ENCODE measurements around the gene VSX1. TPM values are rescaled to one million over a fixed set of nuclear protein-coding genes. Genes with fewer than 3 reads are reported as not detected.

Gene VSX1
- total and polyA plus RNA-seq, 4 donors, result 0.03 to 0.08 TPM; not detected in 2

DNA sequence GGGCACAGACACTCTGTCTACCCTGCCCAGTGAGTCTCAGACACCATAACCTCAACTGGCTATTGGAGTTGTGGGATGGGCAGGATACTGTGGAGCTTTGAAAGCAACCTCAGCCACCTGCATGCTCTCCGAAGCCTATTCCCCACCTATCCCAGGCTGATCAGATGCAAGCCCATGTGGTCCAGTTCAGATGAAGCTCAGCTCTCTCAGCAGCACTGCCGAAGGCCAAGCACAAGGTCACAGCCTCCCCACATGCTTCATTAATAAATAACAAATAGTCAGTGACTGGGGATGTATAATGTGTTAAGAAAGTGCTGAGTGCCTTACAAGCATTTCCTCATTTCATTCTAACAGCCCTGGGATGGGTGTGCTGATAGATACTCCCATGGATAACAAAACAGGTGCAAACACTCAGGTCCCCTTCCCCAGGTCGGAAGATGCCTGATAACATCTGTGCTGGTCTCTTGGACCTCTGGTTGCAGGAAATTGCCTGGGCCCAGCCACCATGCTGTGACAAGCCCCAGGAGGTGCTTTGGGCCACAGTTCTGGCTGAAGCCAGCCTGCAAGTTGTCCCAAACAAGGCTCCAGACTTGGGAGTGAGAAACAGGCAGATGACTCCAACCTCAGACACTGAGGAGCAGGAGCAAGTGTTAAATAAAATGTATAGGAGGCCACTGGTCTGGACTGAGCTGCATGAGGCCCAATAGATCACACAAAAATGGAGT lies 27.7 kb downstream of the VSX1 start:
- H3K9ac ChIP-seq (ENCODE audit: low read depth in 1 of 2, low read length in 2 of 2), result no peak overlapping the region
- no peaks in the 10 kb centered on the region for H3K9me3 ChIP-seq (ENCODE audit: control insufficient read depth in 4 of 4, low read length in 3 of 4)
- H3K4me3 ChIP-seq (ENCODE audit: low read depth in 1 of 3, low read length in 3 of 3), result no peak overlapping the region
- peak overlapping the region in 1 of 2 donors; percentile 33 for H3K27ac ChIP-seq (ENCODE audit: low read depth in 1 of 2, low read length in 2 of 2)
- peaks cover 5 to 45% (median 24%) of the 10 kb centered on the region in 4 donors for H3K4me1 ChIP-seq (ENCODE audit: control insufficient read depth in 4 of 4, insufficient read depth in 4 of 4, low read length in 3 of 4)
- WGBS, result 76% methylated on average over 3 of the region's 3 CpGs
- no peaks in the 10 kb centered on the region for H3K36me3 ChIP-seq (ENCODE audit: control insufficient read depth in 4 of 4, insufficient read depth in 3 of 4, low read depth in 1 of 4, low read length in 3 of 4)
- TF ChIP-seq HNF4A (conservative IDR thresholded peaks at IDR 0.05), result no peak
- no peak for TF ChIP-seq RAD21 (IDR thresholded peaks at IDR 0.05)
- TF ChIP-seq HNF4G (IDR thresholded peaks at IDR 0.05), result no peak
- TF ChIP-seq RXRA (IDR thresholded peaks at IDR 0.05), result no peak
- no peak for TF ChIP-seq JUND (IDR thresholded peaks at IDR 0.05)
- TF ChIP-seq, protein P1, sequence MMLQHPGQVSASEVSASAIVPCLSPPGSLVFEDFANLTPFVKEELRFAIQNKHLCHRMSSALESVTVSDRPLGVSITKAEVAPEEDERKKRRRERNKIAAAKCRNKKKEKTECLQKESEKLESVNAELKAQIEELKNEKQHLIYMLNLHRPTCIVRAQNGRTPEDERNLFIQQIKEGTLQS (IDR thresholded peaks at IDR 0.05), result no peak
- TF ChIP-seq, protein P2, sequence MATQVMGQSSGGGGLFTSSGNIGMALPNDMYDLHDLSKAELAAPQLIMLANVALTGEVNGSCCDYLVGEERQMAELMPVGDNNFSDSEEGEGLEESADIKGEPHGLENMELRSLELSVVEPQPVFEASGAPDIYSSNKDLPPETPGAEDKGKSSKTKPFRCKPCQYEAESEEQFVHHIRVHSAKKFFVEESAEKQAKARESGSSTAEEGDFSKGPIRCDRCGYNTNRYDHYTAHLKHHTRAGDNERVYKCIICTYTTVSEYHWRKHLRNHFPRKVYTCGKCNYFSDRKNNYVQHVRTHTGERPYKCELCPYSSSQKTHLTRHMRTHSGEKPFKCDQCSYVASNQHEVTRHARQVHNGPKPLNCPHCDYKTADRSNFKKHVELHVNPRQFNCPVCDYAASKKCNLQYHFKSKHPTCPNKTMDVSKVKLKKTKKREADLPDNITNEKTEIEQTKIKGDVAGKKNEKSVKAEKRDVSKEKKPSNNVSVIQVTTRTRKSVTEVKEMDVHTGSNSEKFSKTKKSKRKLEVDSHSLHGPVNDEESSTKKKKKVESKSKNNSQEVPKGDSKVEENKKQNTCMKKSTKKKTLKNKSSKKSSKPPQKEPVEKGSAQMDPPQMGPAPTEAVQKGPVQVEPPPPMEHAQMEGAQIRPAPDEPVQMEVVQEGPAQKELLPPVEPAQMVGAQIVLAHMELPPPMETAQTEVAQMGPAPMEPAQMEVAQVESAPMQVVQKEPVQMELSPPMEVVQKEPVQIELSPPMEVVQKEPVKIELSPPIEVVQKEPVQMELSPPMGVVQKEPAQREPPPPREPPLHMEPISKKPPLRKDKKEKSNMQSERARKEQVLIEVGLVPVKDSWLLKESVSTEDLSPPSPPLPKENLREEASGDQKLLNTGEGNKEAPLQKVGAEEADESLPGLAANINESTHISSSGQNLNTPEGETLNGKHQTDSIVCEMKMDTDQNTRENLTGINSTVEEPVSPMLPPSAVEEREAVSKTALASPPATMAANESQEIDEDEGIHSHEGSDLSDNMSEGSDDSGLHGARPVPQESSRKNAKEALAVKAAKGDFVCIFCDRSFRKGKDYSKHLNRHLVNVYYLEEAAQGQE (IDR thresholded peaks at IDR 0.05), result no peak
- no peak for TF ChIP-seq GABPA (IDR thresholded peaks at IDR 0.05 in 1 of 2, conservative IDR thresholded peaks at IDR 0.05 in 1 of 2)
- TF ChIP-seq, protein P3, sequence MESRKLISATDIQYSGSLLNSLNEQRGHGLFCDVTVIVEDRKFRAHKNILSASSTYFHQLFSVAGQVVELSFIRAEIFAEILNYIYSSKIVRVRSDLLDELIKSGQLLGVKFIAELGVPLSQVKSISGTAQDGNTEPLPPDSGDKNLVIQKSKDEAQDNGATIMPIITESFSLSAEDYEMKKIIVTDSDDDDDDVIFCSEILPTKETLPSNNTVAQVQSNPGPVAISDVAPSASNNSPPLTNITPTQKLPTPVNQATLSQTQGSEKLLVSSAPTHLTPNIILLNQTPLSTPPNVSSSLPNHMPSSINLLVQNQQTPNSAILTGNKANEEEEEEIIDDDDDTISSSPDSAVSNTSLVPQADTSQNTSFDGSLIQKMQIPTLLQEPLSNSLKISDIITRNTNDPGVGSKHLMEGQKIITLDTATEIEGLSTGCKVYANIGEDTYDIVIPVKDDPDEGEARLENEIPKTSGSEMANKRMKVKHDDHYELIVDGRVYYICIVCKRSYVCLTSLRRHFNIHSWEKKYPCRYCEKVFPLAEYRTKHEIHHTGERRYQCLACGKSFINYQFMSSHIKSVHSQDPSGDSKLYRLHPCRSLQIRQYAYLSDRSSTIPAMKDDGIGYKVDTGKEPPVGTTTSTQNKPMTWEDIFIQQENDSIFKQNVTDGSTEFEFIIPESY (IDR thresholded peaks at IDR 0.05), result no peak
- TF ChIP-seq FOXA1 (IDR thresholded peaks at IDR 0.05), result no peak
- TF ChIP-seq NR2F2 (IDR thresholded peaks at IDR 0.05), result no peak
- no peak for TF ChIP-seq SP1 (IDR thresholded peaks at IDR 0.05)
- TF ChIP-seq, protein P4, sequence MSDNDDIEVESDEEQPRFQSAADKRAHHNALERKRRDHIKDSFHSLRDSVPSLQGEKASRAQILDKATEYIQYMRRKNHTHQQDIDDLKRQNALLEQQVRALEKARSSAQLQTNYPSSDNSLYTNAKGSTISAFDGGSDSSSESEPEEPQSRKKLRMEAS (IDR thresholded peaks at IDR 0.05), result no peak
- TF ChIP-seq FOXA2 (IDR thresholded peaks at IDR 0.05), result no peak
- TF ChIP-seq EGR1 (IDR thresholded peaks at IDR 0.05; ENCODE audit: low read depth in 2 of 2), result no peak
- H3K27me3 ChIP-seq (ENCODE audit: control insufficient read depth in 4 of 4, insufficient read depth in 4 of 4, low read length in 3 of 4), result no peaks in the 10 kb centered on the region
- no peak for DNase-seq (ENCODE audit: low spot score)

DNA sequence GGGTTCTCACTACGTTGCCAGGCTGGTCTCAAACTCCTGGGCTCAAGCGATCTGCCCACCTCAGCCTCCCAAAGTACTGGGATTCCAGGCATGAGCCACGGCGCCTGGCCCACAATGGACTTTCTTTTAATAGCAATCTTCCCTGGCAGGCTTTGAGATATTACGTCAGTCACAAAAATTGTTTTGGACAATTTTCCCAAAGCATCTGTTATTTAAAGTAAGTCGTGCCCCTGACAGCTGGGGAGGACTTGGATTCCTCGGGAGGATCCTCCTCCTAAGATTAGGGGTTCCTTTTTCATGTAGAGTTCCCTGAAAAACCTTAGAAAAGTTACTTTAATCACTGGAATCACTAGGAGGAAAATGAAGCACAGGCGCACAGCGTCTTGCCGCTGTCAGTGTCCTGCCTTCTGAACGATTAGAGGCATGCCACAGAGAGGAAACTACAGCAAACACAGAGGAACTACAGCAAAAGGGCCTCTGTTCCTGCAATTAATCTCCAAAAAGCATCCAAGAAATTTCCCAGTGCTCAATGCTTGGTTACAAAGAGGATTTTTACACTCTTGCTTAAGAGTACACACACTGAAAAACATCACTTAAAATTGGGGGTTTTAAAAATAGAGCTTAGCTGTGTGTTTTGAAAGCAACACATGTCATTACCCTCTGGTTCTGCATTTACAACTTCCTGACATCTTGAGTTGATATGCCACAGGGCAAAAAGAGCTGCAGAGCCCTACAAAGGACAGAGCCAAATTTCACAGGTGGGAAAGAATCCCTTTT lies 28.5 kb downstream of the VSX1 start:
- DNase-seq (ENCODE audit: low spot score), result no peak
- H3K9ac ChIP-seq (ENCODE audit: low read depth in 1 of 2, low read length in 2 of 2), result peak overlapping the region in 1 of 2 donors; percentile 11
- H3K36me3 ChIP-seq (ENCODE audit: control insufficient read depth in 4 of 4, insufficient read depth in 3 of 4, low read depth in 1 of 4, low read length in 3 of 4), result no peaks in the 10 kb centered on the region
- 72% methylated on average over 11 of the region's 11 CpGs for WGBS
- H3K4me3 ChIP-seq (ENCODE audit: low read depth in 1 of 3, low read length in 3 of 3), result no peak overlapping the region
- no peaks in the 10 kb centered on the region for H3K9me3 ChIP-seq (ENCODE audit: control insufficient read depth in 4 of 4, low read length in 3 of 4)
- peaks cover 5 to 46% (median 23%) of the 10 kb centered on the region in 4 donors for H3K4me1 ChIP-seq (ENCODE audit: control insufficient read depth in 4 of 4, insufficient read depth in 4 of 4, low read length in 3 of 4)
- no peaks in the 10 kb centered on the region for H3K27me3 ChIP-seq (ENCODE audit: control insufficient read depth in 4 of 4, insufficient read depth in 4 of 4, low read length in 3 of 4)
- peak overlapping the region; percentile 33 to 51 for H3K27ac ChIP-seq (ENCODE audit: low read depth in 1 of 2, low read length in 2 of 2)
- no peak for TF ChIP-seq HNF4A (conservative IDR thresholded peaks at IDR 0.05)
- TF ChIP-seq FOXA2 (IDR thresholded peaks at IDR 0.05), result no peak
- TF ChIP-seq, protein P5, sequence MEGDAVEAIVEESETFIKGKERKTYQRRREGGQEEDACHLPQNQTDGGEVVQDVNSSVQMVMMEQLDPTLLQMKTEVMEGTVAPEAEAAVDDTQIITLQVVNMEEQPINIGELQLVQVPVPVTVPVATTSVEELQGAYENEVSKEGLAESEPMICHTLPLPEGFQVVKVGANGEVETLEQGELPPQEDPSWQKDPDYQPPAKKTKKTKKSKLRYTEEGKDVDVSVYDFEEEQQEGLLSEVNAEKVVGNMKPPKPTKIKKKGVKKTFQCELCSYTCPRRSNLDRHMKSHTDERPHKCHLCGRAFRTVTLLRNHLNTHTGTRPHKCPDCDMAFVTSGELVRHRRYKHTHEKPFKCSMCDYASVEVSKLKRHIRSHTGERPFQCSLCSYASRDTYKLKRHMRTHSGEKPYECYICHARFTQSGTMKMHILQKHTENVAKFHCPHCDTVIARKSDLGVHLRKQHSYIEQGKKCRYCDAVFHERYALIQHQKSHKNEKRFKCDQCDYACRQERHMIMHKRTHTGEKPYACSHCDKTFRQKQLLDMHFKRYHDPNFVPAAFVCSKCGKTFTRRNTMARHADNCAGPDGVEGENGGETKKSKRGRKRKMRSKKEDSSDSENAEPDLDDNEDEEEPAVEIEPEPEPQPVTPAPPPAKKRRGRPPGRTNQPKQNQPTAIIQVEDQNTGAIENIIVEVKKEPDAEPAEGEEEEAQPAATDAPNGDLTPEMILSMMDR (IDR thresholded peaks at IDR 0.05; ENCODE audit: low read depth, low read length, missing input control), result no peak
- TF ChIP-seq, protein P2 (IDR thresholded peaks at IDR 0.05), result peak; percentile 21
- no peak for TF ChIP-seq RAD21 (IDR thresholded peaks at IDR 0.05)
- peak; percentile 40 for TF ChIP-seq NR2F2 (IDR thresholded peaks at IDR 0.05)
